Activated CD8-positive, alpha-beta memory T cell treated with anti-CD3 and anti-CD28 coated beads for 24 hours (primary cell): ENCODE measurements around the gene DENND6A.
"Not testable (repeated sequence)": the region's sequence is repeated elsewhere in the genome, so short reads cannot be mapped to it uniquely, and the experiment has no call there.

ENCODE experiments used
- DNase-seq: peaks from one replicate; pipeline ENCODE4 v3.0.0-alpha.2; 2020

The DENND6A gene, protein sequence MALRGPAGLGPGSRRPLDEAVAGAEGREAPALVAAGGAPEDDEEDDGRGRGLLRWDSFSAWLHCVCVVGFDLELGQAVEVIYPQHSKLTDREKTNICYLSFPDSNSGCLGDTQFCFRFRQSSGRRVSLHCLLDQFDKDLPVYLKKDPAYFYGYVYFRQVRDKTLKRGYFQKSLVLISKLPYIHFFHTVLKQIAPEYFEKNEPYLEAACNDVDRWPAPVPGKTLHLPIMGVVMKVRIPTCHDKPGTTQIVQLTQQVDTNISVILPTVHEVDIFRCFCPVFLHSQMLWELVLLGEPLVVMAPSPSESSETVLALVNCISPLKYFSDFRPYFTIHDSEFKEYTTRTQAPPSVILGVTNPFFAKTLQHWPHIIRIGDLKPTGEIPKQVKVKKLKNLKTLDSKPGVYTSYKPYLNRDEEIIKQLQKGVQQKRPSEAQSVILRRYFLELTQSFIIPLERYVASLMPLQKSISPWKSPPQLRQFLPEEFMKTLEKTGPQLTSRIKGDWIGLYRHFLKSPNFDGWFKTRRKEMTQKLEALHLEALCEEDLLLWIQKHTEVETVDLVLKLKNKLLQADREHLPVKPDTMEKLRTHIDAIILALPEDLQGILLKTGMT

DNA sequence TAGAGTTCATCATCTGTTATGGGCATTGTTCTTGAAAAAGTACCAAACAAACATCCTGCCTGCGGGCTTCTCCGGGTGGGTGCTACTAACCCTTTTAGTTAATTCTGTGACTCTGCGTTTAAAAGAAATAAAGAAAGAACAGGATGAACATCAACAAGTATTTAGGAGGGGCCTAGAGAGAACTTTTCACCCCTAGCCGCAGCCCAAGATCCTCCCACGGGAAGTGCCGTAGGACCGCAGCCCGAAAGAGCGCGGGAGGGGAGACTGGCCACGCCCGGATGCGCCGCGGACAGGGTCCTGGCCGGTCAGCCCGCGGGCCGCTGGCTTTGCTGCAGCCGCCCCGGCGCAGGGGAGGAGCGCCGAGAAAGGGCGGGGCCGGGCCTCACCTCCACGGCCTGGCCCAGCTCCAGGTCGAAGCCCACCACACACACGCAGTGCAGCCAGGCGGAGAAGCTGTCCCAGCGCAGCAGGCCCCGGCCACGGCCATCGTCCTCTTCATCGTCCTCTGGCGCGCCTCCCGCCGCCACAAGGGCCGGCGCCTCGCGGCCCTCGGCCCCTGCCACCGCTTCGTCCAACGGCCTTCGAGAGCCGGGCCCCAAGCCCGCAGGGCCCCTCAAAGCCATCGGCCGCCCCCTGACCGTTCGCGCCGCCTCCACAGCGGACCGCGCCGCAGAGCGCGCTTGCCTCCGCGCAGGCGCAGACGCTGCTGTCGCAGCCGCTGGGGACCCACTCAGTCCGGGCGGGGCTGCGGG is at the start of gene DENND6A:
Gene DENND6A, minus strand, starts transcription at position 682 of the 752 bp plus-strand sequence. Its CDS starts 59 bp downstream, at position 623.
- peak; percentile 97 for DNase-seq

DNA sequence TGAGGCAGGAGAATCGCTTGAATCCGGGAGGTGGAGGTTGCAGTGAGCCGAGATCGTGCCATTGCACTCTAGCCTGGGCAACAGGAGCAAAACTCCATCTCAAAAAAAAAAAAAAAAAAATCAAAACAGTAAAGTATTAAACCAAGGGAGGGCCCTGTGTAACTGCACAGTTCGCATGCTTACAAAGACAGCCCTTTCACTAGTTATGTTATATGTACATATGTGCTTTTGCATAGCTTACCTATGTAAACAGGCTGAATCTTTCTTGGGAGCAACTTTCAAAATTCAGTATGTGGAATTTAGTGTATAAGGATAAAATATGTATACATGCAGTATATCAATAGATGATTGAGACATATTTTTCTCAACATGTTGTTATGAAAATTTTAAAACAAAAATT is 47.1 kb upstream of the DENND6A start:
- no peak for DNase-seq

DNA sequence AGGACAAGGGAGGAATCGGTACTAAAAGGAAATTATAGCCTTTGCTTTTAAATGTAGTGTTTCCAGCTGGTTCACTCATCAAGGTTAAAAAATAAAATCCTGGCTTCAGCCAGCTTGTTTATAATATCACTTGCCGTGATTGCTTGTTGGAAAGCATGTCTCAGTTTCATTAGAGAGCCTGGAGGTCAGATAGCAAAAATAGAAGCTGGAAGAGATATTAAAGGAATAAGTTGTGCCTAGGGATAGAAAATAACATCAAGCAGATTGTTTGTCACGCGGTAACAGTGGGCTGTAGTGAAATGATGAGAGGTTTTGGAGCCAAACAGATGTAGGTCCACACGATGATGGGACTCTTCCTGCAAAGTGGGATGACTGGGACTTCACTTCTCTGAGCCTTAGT is 45.5 kb upstream of the DENND6A start:
- no peak for DNase-seq

DNA sequence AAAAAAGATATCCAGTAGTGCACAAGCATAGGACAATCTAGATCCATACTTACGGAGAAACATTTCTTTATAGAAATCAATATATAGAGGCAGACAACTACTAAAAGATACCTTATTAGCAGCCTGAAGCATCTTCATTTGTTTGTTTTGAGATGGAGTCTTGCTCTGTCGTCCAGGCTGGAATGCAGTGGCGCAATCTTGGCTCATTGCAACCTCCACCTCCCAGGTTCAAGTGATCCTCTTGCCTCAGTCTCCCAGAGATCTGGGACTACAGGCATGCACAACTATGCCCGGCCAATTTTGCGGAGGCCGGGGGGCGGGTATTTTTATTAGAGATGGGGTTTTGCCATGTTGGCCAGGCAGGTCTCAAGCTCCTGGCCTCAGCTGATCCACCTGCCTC is 45.0 kb upstream of the DENND6A start:
- DNase-seq: no peak

DNA sequence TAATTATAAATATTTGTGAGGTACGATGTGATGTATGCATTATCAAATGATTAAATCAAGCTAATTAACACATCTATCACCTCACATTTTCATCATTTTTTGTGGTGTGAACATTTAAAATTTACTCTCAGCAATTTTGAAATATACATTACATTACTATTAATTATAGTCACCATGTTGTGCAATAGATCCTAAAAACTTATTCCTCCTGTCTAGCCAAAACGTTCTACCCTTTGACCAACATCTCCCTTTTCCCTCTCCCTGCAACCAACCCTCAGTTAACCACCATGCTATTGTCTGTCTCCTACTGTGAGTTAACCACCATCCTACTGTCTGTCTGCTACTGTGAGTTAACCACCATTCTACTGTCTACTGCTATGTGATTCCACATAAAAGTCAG is 42.5 kb upstream of the DENND6A start:
- DNase-seq: no peak

DNA sequence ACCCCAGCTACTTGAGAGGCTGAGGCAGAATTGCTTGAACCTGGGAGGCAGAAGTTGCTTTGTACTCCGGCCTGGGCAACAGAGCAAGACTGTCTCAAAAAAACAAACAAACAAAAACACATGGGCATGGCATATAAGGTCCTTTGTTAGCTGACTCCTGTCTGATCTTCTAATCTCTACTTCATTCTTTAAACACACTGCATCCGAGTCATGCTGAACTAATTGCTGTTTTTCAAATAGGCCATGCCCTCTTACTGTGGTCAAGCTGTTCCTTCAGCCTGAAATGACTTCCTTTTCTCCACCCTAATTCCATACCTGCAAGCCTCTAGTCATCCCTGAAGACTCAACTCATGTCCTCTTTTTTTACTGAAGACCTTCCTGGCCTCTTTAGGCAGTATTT is 40.9 kb upstream of the DENND6A start:
- DNase-seq: no peak

DNA sequence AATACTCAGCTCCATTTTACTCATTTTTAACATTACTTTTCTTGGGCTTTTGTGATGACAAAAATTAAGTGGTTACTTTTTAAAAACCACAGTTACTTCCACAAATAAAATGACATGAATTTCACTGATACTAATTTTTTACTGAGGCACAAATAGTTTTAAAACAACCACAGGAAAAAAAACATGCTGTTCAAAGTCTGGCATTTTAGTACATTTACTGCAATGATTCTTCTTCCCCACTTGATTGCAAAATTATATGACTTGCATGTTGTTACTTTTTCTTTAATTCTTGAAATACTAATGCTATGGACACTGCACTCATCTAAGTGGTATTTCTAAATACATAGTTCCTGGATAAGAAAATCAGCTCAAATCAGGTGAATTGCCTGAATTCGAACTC is 38.4 kb upstream of the DENND6A start:
- DNase-seq: no peak

DNA sequence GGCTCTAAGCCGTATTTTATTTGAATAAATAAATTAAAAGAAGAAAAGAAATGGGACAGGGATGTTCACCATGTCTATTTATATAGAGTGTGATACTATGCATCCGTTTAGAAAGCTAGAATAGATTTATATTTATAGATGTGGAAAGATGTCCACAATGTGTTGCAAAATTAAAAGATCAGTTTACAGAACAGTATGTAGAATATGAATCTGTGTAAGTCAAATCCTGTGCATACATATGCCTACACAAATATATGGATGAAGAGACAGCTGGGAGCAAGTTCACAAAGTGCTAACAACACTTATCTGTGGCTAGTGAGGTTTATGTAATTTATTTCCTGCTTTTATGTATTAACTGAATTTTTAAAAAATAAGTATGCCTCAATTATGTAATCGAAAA is 37.8 kb upstream of the DENND6A start:
- no peak for DNase-seq

DNA sequence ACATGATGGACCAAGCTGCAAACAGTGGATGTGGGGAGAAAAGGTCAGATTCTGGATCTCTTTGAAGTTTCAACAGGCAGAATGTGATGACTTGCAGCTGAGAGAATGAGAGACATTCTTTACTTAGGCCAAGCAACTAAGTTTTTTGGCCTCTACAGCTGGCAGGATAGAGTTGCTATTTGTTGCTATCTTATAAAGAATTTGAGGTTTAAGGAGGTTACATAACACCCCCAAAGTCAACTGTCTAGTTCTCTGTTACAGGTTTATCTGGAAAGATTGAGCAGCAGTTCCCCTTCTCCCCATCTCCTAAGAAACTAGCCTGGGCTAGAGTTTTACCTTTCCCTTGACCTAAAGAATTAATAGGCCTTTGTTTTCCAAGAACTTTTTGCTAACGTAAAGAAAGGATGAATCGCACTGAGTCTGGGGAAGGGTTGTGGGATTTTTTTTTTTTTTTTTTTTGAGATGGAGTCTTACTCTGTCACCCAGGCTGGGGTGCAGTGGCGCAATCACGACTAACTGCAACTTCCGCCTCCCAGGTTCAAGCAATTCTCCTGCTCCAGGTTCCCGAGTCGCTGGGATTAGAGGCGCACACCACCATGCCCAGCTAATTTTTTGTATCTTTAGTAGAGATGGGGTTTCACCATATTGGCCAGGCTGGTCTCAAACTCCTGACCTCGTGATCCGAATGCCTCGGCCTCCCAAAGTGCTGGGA is 36.6 kb upstream of the DENND6A start:
- DNase-seq: no peak

DNA sequence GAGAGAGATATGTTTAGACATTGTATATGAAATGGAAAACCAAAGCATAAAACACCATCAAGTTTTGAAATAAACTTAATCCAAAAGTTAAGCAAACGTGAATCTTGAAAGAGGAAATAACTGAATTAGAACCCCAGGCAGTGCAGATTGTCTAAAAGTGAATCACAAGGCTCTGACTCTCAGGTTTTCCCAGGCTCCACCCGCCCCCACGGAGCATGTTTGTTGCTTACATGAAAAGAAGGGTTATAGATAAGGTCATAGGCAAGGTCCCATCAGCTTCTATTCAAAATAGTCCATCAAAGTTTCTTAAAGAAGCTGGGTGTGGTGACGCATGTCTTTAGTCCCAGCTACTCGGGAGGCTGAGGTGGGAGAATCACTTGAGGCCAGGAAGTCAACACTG is 34.2 kb upstream of the DENND6A start:
- DNase-seq: no peak

DNA sequence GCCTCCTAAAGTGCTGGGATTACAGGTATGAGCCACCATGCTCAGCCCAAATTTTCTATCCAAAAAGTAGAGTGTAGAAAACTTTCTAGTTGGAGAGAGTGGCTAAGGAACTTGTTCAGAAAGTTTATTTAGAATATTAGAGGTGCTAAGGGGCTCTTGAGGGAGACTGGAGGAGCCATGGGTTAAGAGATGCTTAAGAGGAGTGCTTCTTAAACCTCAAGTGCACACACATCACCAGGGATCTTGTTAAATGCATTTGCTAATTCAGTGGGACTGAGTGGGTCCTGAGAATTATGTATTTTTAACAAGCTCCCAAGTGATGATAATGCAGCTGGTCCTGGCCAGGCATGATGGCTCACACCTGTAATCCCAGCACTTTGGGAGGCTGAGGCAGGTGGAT is 33.5 kb upstream of the DENND6A start:
- no peak for DNase-seq

DNA sequence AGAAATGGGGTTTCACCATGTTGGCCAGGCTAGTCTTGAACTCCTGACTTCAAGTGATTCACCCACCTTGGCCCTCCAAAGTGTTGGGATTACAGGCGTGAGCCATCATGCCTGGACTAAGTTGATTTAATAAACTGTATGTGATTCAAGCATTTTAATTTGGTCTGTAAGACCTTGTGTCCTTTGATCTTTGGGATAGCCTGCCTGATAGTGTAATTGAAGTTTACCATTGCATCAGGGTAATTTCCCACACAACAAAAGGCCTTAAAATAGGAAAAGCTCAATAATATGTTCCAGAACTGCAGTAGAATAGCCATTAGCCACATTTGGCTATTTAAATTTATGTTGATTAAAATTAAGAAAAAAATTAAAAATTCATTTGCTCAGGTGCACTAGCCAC is 25.2 kb upstream of the DENND6A start:
- no peak for DNase-seq

DNA sequence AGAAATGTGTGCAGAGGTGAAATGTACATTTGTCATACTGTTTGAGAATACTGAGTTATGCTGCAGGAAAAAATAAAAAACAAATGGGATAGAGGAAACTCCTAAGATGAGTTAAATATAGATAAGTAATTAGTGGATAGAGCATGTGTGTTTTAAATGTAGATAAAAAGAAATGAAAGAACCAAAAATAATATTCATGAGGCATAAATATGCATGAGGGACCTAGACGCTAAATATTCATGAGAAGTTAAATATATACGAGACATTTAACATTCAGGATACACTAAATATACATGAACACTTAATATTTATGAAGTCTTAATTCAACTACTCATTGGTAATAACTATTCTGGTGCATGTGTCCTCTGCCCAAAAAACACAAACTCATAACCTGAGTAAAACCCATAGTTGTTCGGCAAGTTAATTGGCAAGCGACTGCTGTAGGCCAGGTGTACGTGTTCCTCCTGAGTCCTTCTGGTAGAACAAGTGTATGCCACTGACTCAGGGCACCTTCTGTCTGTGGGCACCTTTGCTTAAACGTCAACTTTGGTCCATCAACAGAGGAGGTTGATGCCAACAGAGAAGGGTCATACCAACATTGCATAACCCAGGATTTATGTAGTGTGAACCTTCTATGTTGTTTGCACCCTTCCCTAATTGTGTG is 24.5 kb upstream of the DENND6A start:
- no peak for DNase-seq

DNA sequence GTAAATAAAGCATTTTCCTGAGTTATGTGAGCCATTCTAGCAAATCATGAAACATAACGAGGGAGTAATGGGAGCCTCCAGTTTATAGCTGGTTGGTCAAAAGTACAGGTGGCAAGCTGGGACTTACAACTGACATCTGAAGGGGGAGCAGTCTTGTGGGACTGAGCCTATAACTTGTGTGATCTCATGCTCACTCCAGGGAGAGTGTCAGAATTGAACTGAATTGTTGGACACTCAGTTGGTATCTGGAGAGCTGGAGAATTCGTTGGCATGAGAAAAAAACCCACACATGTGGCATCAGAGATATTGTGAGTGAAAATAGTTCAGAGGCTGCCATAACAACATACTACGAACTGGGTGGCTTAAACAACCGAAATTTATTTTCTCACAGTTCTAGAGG is 22.8 kb upstream of the DENND6A start:
- DNase-seq: no peak

DNA sequence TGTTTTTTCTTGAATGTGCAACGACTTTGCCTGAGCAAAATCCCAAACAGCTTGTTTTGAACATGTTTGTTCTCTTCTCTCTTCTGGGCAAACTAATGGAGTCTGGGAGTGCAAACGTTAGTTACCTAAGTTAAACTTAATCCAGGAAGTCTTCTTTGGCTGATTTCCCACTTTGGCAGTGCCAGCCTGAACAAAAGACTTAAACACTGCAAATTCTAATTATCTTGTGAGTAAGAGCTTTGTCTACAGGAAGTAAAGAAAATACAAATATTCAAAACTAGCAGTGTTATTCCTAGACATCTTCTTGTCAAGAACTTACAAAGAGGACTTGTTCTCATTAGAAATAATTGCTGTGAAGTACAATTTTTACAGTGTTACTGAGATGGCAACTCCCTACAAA is 16.7 kb upstream of the DENND6A start:
- DNase-seq: no peak

DNA sequence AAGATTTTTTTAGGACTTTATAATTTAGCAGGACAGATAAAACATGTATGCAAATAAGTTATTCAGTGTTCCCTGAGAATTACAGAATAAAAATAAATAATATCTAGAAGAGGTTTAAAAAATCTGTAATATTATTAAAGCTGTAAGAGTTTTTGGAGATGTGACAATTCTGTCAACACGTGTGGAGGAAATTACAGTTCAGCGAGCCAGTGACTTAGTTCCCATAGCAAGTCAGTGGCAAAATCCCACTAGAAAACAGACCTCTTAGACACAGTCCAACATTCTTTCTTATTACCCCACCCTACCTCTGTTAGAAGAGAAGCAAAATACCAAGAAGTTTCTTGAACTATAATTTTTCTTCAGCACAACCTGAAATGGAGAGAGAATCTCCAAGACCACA is 16.2 kb upstream of the DENND6A start:
- no peak for DNase-seq

DNA sequence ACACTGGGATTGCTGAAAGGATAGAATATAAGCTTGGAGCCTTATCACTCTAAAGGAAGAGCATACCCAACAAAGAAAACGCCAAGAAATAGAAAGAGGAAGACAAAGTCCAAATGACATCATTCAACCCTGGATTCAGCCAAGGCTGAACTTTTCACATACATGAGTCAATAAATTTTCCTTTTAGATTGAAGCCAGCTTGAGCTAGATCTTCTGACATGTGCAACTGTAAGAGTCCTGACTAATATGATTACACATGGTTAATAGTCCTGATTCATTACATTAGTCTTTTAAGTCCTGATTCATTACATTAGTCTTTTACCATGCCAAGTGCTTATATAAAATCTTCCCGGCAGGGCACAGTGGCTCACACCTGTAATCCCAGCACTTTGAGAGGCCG is 13.6 kb upstream of the DENND6A start:
- DNase-seq: no peak

DNA sequence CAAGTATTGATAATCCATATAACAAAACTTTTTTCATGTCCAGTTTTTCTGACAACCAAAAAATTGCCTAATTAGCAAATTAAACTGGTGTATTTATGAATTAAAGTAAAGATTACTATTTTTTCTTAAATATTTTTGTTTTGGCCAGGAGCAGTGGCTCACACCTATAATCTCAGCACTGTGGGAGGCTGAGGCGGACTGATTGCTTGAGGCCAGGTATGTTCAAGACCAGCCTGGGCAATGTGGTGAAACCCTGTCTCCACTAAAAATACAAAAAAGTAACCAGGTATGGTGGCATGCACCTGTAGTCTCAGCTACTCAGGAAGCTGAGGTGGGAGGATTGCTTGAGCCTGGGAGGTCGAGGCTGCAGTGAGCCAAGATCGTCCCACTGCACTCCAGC is 12.5 kb upstream of the DENND6A start:
- DNase-seq: not testable (repeated sequence)

DNA sequence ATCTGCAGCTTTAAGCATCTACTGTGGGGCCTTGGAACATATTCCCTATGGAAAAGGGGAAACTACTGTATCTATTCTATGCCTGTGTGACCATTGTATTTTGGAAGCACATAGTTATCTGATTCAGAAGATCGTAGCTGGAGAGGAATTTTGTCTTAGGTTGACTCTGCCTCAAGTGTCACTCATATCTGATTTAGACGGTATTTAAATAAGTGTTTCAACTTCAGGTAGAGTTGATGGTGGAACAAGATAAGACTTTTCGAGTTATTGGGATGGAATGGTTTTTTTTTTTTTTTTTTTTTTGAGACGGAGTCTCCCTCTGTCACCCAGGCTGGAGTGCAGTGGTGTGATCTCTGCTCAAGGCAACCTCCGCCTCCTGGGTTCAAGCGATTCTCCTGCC is 8.9 kb upstream of the DENND6A start:
- no peak for DNase-seq

DNA sequence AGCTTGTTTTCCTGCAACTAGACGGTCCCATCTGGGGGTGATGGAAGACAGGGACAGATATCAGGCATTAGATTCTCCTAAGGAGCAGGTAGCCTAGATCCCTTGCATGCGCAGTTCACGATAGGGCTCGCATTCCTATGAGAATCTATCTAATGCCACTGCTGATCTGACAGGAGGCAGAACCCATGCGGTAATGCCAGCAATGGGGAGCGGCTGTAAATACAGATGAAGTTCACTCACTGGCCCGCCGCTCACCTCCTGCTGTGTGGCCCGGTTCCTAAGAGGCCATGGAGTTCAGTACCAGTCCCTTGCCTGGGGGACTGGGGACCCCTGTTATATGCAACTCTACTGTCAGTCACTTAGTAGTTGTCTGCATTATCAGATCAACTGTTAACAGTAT is 7.9 kb upstream of the DENND6A start:
- no peak for DNase-seq

DNA sequence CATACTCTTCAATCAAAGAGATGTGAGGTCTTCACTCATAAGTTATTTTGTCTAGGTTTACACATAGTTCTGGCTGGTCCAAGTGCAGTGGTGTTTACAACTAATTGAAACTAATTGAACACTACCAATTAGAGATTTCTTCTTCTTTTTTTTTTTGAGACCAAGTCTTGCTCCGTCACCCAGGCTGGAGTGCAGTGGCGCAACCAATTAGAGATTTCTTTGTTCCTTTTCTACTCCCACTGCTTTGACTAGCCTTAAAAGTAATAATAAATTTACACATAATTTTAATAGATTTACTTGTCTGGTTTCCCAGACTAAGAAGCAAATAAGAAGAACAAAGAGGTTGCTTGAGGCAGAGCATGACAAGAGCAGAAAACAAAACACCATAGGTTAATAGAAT is 6.7 kb upstream of the DENND6A start:
- no peak for DNase-seq

DNA sequence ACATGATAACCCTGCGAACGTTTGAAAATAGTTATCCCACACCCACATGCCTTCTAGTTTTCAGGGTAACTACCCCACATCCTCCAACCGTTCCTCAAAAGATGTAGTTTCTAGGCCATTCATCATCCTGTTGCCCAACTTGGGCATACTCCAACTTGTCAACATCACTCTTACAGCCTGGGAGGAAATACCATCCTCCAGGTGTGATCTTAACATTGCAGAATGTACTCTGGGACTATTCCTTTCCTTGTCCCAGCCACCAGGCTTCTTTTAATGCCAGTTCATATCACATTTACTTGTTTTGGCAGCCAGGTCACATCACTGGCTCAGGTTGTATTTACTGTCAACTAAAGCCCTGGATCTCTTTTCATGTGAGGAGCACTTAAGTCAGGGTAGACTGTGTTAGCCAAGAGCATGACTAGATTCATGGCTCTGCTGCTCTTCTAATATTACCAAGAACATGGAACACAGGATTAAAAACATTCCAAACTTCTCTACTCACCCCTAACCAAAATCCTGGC is 4.0 kb upstream of the DENND6A start:
- no peak for DNase-seq

DNA sequence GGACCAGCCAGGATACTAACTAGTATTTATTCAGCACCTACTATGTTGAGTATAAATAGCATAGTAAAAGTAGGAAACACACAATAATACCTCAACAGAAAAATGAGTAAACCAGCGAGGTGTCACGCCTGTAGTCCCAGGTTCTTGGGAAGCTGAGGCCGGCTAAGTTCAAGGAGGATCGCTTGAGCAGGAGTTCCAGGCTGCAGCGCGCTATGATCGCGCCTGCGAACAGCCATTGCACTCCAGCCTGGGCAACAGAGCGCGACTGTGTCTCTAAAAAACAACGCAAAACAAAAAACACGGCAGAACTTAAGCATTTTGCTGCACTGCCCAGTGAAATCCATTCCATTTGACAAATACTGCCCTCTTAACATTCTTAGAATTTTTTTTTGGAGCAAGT is 1.3 kb upstream of the DENND6A start:
- no peak for DNase-seq
